Measurements from ENCODE around the gene M1AP. TPM values are rescaled to one million over a fixed set of nuclear protein-coding genes. Genes with fewer than 3 reads are reported as not detected.

Gene M1AP
- total RNA-seq, 1 experiment from 2014 or later: 7.6 TPM

DNA sequence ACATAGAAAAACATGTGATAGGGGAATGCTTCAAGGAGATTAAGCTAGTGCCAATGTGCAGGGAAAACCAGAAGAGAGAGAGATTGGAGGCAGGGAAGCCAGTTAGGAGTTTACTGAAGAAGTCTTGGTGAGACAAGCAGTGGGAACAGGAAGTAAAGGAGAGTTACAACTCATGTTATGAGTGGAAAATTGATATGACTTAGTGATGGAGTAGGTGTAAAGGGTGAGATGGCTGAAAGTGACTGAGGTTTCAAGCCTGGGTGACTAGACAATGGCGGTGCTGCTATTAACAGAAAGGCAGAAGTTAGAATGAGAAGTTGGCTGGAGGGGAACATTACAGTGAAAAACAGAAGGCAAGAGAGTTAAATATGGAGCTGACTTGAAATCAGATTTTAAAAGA is 77.1 kb downstream of the M1AP start:
- Mint-ChIP-seq H3K9me3 (no peaks in the 10 kb centered on the region), H3K4me3 (no peak overlapping the region), H3K27me3 (ENCODE audit: low read depth) (peaks cover 8% of the 10 kb centered on the region), H3K4me1 (no peaks in the 10 kb centered on the region), H3K36me3 (ENCODE audit: insufficient read depth in 1 of 3, low read depth in 3 of 3) (no peaks in the 10 kb centered on the region), H3K27ac (no peak overlapping the region)
- Histone ChIP-seq H3K79me2 (ENCODE audit: insufficient read depth, low read length) (no peaks in the 10 kb centered on the region), H2AFZ (ENCODE audit: low read length) (no peak overlapping the region), H3T11ph (ENCODE audit: low read length) (no peak overlapping the region), H3K9me3 (ENCODE audit: control insufficient read depth, low read depth, low read length) (no peaks in the 10 kb centered on the region), H3K14ac (ENCODE audit: insufficient read depth, low read length) (no peak overlapping the region), H2BK20ac (ENCODE audit: low read depth, low read length, poor library complexity, severe bottlenecking) (no peak overlapping the region), H3K4me1 (ENCODE audit: insufficient read depth, low read length) (no peaks in the 10 kb centered on the region), H3K18ac (ENCODE audit: insufficient read length, low read depth, low read length) (no peak overlapping the region), H4K8ac (replicated peaks; ENCODE audit: insufficient read length, low read depth, low read length) (no peak overlapping the region), H3K27me3 (ENCODE audit: insufficient read depth, low read length) (no peaks in the 10 kb centered on the region), H4K20me1 (ENCODE audit: control insufficient read depth, insufficient read depth, insufficient read length) (no peaks in the 10 kb centered on the region), H2BK120ac (ENCODE audit: low read depth, low read length, poor library complexity, severe bottlenecking) (no peak overlapping the region), H3K4me2 (ENCODE audit: insufficient read depth, insufficient read length, low read length) (no peak overlapping the region), H3K56ac (ENCODE audit: insufficient read length, low read depth, low read length) (no peak overlapping the region), H3K23ac (ENCODE audit: insufficient read length, low read depth, low read length) (no peak overlapping the region), H2AK5ac (ENCODE audit: insufficient read length, low read length) (no peak overlapping the region), H4K5ac (ENCODE audit: insufficient read length, low read depth, low read length) (no peak overlapping the region), H3K79me1 (ENCODE audit: insufficient read depth, low read depth, low read length, poor library complexity, severe bottlenecking) (no peaks in the 10 kb centered on the region), H2BK15ac (ENCODE audit: low read depth, low read length) (no peak overlapping the region), H4K91ac (ENCODE audit: insufficient read length, low read depth, low read length) (no peak overlapping the region), H3K4ac (ENCODE audit: low read depth, low read length) (no peak overlapping the region), H3K9ac (ENCODE audit: extremely low read depth, insufficient read length, low read length) (no peak overlapping the region), H3K27ac (ENCODE audit: insufficient read length, low read depth, low read length) (no peak overlapping the region), H3K23me2 (ENCODE audit: insufficient read length, low read depth, low read length, poor library complexity, severe bottlenecking) (no peaks in the 10 kb centered on the region), H2BK12ac (ENCODE audit: insufficient read length, low read depth, low read length) (no peak overlapping the region), H2BK5ac (ENCODE audit: insufficient read length, low read length) (no peak overlapping the region)
- no CpG with 5 or more reads among the region's 1 CpG for WGBS (ENCODE audit: extremely low coverage, insufficient read length, low lambda C conversion rate)
- DNase-seq: no peak
- TF ChIP-seq, protein P1, sequence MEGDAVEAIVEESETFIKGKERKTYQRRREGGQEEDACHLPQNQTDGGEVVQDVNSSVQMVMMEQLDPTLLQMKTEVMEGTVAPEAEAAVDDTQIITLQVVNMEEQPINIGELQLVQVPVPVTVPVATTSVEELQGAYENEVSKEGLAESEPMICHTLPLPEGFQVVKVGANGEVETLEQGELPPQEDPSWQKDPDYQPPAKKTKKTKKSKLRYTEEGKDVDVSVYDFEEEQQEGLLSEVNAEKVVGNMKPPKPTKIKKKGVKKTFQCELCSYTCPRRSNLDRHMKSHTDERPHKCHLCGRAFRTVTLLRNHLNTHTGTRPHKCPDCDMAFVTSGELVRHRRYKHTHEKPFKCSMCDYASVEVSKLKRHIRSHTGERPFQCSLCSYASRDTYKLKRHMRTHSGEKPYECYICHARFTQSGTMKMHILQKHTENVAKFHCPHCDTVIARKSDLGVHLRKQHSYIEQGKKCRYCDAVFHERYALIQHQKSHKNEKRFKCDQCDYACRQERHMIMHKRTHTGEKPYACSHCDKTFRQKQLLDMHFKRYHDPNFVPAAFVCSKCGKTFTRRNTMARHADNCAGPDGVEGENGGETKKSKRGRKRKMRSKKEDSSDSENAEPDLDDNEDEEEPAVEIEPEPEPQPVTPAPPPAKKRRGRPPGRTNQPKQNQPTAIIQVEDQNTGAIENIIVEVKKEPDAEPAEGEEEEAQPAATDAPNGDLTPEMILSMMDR (conservative IDR thresholded peaks at IDR 0.05): no peak
